ENCODE data around the gene YPEL4.
A peak's percentile ranks its signal among the peaks of the same experiment; 100 is the strongest.

YPEL4 gene

GRCh38 chr11:57651408-57651807, 1.7 kb upstream of the YPEL4 start:
- no peak overlapping the region for H3K4me3 ChIP-seq (ENCODE audit: low read depth, low read length)

DNA sequence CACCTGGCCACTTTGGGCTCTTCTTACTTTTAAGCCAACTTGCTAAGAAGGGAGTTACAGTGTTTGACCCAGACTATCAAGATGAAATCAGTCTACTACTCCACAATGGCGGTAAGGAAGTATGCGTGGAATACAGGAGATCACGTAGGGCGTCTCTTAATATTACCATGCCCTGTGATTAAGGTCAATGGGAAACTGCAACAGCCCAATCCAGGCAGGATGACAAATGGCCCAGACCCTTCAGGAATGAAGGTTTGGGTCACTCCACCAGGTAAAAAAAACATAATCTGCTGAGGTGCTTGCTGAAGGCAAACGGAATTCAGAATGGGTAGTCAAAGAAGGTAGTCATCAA, 1.0 kb upstream of the YPEL4 start:
- no peak overlapping the region for H3K4me3 ChIP-seq (ENCODE audit: low read depth, low read length)

- H3K4me3 ChIP-seq (ENCODE audit: low read depth, low read length): peak overlapping the region; percentile 36
Measured at GRCh38 chr11:57648801-57649735, 644 bp downstream of the YPEL4 start.

DNA sequence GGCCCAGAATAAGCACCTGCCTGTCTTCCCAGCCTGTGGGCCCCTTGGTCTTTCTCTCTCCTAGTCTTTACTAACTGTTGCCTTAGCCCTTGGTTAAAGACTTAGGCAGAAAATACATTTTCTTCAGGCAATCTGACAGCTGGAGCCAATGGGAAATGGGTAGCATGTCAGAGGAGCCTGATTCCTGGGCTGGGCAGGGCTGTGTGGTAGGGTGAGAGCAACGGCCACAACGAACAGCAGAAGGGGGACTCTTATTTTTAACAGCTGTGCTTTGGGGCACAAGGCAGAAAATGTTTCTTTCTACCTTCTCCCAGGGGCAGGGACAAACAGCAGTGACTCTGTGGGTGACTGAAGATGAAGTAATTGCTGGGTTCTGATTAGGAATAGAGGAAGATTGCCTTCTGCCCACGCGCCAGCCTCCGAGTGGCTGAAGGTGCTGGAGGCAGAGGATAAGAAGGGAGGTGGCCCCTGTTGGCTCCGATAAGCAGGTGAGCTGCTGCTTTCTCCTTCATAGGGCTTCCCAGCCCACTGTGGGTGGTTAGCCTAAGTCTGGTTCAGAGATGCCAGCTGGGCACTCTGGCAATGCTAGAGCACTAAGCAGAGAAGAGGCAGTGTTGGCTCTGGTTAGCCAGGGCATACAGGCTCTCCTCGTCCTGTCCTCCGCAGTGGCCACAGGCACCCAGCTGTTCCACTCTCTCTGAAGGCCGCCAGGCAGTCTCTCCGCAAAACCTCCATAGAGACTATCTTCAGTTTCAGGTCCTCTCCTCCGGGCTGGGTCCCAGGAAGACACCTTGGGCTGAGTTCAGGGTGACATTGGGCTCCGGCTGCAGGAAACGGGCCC, 1.5 kb downstream of the YPEL4 start:
- H3K4me3 ChIP-seq (ENCODE audit: low read depth, low read length): peak overlapping the region; percentile 25

DNA sequence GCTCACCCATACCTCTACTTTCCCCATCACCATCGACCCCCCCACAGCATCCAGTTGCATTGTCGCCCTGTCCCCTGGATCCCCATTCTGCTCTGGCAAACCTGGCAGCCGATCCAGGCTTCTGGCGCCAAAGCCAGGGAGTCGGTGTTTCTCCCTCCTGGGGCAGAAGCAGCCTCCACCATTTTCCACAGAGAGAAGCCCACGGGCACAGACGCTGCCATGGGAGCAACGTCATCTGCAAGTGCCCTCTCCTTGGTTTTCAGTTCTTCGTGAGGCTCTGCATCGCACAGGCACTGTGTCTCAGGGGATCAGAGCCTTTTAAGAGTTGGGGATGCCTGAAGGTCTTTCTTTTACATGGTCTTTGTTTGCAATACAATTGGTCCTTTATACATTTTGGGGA, 2.3 kb downstream of the YPEL4 start:
- H3K4me3 ChIP-seq (ENCODE audit: low read depth, low read length): no peak overlapping the region

GRCh38 chr11:57646799-57647303, 2.9 kb downstream of the YPEL4 start:
- H3K4me3 ChIP-seq (ENCODE audit: low read depth, low read length): no peak overlapping the region

GRCh38 chr11:57646194-57646798, 3.4 kb downstream of the YPEL4 start:
- no peak overlapping the region for H3K4me3 ChIP-seq (ENCODE audit: low read depth, low read length)

DNA sequence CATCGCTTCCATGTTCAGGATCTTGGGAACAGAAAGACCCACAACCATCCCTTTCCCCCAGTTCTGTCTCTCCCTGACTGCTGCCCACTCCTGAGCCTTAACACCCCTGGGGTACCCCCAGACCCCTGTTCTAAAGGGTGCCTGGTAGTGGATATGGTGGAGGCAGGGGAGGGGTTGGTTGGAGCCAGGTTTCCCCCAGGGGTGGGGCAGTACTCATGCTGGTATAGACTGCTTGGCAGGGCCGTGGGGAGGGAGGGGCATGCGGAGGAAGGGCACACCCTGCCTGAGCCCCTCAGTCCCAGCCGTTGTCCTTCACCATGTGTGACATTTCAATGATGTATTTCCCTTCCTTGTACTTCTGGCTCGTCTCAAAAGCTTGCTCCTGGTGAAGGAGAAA, 4.0 kb downstream of the YPEL4 start:
- no peak overlapping the region for H3K4me3 ChIP-seq (ENCODE audit: low read depth, low read length)

- H3K4me3 ChIP-seq (ENCODE audit: low read depth, low read length): no peak overlapping the region
Measured at GRCh38 chr11:57644748-57645688, 4.7 kb downstream of the YPEL4 start.

- H3K4me3 ChIP-seq (ENCODE audit: low read depth, low read length): no peak overlapping the region
Measured at GRCh38 chr11:57643802-57644201, 5.9 kb downstream of the YPEL4 start.

DNA sequence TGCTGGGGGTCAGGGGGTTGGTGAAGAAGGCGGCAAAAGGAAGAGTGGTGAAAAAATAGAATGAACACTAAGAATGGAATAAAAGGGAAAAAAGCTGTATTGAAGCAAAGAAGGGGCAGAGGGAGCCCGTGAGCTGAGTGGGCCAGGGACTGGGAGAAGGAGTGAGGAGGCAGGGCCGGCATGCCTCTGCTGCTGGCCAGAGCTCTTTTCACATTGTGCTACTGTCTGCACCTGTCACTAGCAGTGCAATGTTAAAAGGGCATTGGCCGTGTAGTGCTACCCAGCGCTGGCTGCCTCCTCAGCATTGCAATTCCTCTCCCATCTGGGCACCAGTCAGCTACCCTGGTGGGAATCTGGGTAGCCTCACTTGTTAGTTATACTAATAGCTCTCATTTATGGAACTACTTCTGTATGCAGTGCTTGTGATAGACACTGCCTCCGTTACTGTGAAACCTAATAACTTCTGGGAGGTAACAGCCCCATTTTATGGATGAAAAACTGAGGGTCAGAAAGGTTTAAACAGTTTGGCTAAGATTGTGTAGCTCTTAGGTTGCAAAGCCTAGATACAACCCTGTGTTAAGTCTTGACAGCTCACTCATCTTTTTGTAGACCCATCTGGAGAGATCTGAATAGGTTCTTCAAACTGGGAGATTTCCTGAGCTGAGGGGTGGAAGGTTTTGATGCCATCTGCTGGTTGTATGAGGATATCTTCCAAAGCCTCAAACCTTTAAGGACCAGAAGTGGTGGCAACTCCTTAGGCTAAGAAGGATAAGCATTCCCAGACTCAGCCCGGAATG, 8.5 kb downstream of the YPEL4 start:
- H3K4me3 ChIP-seq (ENCODE audit: low read depth, low read length): no peak overlapping the region

DNA sequence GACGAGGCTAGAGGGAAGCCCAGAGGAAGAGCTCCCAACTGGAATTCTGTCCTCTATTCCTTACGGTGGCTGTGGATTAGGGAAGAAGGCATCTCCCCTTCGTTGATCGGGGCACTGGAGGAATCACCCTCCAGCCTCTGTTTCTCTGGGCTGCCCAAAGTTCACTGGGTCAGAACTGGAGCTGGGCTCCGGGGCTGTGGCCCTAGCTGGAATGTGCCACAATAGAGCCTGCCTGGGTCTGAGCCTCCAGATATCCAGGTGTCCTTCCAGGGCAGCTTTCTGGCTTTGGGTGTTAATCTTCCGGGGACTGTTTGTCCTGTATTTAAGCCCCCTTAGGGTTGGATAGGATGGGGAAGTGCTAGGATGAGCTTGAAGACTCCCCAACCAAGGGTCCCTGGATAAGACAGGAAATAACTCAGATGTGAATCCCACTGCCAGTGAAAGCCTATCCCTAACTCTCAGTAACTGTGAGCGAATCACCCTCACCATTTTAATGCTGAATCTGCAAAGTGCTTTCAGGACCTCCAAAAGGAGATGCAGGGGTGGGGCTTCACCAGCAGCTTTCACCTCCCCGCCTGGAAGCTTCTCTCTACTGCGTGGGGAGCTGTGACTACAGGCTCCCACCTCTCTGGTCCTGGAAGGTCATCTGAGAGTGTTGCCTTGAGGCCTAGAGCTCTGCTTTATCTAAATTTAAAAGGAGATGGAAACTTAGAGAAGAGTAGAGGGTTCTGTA, 9.5 kb downstream of the YPEL4 start:
- peak overlapping the region; percentile 59 for H3K4me3 ChIP-seq (ENCODE audit: low read depth, low read length)

DNA sequence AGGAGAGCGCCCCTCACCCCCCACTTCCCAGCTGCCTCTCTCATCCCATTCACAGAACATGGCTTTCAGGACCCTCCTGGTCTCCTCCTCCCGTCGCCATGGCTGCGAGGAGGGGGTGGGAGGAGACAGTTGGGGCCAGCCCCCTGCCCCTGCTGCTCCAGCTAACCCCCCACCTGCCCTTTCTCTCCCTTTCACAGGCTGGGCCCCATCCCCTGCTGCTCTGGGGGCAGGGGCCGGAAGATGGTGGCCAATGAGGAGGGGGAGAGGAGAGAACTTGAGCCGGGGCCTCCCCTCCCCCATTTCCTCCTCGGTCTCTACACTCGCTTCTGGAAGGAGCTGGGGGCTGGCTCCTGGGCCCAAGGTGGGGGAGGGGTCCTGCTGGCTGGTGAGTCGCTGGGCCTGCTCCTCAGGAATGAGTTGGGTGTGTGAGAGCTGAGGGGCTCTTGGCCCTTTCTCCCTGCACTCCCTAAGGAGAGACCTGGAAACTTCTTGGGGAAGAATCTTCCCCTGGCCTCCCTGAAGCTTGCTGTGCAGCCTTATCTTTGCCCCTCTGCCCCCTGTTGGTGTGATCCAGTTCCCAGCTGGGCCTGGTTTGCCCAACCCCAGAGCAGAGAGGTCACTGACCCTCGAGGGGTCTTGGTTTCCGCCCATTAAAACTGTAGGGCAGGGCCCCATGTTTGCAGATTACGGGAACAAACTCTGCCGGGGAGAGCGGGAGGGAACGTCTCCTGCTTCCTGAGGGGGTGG, 10.2 kb downstream of the YPEL4 start:
- H3K4me3 ChIP-seq (ENCODE audit: low read depth, low read length): peak overlapping the region; percentile 99

GRCh38 chr11:57638811-57639320, 10.8 kb downstream of the YPEL4 start:
- peak overlapping the region; percentile 99 for H3K4me3 ChIP-seq (ENCODE audit: low read depth, low read length)

DNA sequence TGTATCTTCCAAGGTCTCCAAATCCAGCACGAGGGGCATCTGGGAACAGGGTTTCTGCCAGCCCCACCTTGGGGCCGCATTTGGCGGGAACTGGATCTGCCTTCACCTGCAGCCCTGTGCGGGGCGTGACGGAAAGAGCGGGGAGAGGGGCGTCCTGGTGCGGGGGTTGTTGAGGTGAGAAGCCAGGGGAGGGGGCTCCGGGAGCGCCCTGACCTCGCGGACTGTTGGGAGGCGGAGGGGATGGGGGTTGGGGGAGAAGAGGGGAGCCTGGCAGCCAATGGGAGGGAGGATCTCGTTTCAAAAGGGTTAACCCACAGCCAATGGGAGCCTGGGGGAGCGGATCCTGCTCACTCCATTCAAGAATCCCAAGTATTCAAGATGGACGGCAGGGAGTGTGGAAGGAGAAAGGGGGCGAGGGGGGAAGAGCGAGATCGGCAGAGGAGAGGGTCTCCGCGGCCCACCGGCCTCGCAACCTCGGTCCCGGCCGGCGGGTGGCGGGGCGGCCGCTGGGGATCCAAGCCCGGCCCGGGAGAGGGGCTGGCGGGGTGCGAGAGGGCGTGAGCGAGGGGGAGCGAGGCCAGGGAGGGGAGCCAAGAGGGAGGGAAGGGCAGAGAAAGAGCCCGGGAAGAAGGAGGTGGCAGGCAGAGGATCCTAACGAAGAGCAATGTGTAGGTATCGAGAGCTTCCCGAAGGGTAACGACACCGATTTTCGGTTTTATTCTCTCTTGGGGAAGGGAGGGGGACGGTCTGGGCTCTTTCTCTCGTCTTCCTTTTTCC, 11.5 kb downstream of the YPEL4 start:
- peak overlapping the region; percentile 99 for H3K4me3 ChIP-seq (ENCODE audit: low read depth, low read length)

- H3K4me3 ChIP-seq (ENCODE audit: low read depth, low read length): peak overlapping the region; percentile 25
Measured at GRCh38 chr11:57637626-57638004, 12.1 kb downstream of the YPEL4 start.

DNA sequence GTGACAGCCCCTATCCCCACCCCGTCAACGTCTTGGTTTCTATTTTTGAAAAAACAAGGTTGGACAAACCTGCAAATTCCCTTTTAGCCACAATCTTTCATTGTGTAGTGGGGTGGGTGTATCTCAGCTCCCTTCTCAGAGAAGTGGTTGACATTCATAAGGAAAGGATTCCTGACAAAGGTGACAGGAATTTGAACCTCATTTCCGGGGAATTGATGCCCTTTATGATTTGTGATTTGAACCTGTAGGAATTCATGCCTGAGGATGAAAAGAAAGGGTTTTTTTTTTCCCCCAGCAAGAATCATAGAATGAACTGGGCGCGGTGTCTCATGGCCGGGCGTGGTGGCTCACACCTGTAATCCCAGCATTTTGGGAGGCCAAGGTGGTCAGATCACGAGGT, 14.5 kb downstream of the YPEL4 start:
- no peak overlapping the region for H3K4me3 ChIP-seq (ENCODE audit: low read depth, low read length)

All from iPS-11a (cell line).